Calu3 (cell line): ENCODE data around the gene CRACR2A. TPM values are rescaled to one million over a fixed set of nuclear protein-coding genes. Genes with fewer than 3 reads are reported as not detected.

Source experiments
- BruUV-seq: library from RNA; stranded (reverse); fragments of 400-500 nt; replicated peaks from 2 replicates; lab custom pipeline; 2021; lab: Mats Ljungman, UMichigan
- CTCF ChIA-PET: fragments of 300-600 bp; sonication (Branson Sonifier 250); formaldehyde crosslinking; loops from one replicate; lab custom pipeline; 2022; ENCODE audit warnings: antibody characterized with exemption; lab: Charles Lee
- DNase-seq: peaks from one replicate; pipeline ENCODE4 v3.0.0; 2022
- H3K27ac Mint-ChIP-seq: one replicate; pipeline ENCODE4 v1.8.0; 2022; ENCODE audit warnings: mixed read lengths; ENCODE audit not compliant: unreplicated experiment
- H3K27me3 Mint-ChIP-seq: one replicate; pipeline ENCODE4 v1.8.0; 2022; ENCODE audit warnings: mixed read lengths; ENCODE audit not compliant: unreplicated experiment
- H3K36me3 Mint-ChIP-seq: one replicate; pipeline ENCODE4 v1.8.0; 2022; ENCODE audit warnings: mild to moderate bottlenecking, moderate library complexity, mixed read lengths; ENCODE audit not compliant: insufficient read depth, unreplicated experiment
- H3K4me1 Mint-ChIP-seq: one replicate; pipeline ENCODE4 v1.8.0; 2022; ENCODE audit warnings: mild to moderate bottlenecking, low read depth, mixed read lengths; ENCODE audit not compliant: unreplicated experiment
- H3K4me3 Mint-ChIP-seq: one replicate; pipeline ENCODE4 v1.8.0; 2022; ENCODE audit warnings: mild to moderate bottlenecking, low read depth, moderate library complexity, mixed read lengths; ENCODE audit not compliant: unreplicated experiment
- H3K9me3 Mint-ChIP-seq: one replicate; pipeline ENCODE4 v1.8.0; 2022; ENCODE audit warnings: low read depth, mixed read lengths; ENCODE audit not compliant: unreplicated experiment
- CTCF ChIP-seq: fragments of 200-600 bp; IDR thresholded peaks from one replicate; pipeline ENCODE4 v1.8.0; 2022; ENCODE audit warnings: antibody characterized with exemption; ENCODE audit not compliant: unreplicated experiment
- intact Hi-C: fragments of 100-400 bp; cut with micrococcal nuclease; formaldehyde crosslinking; loops from one replicate; pipeline ENCODE4 v1.10.0; 2022; ENCODE audit not compliant: unreplicated experiment
- total RNA-seq: library from RNA; stranded (reverse); gene quantifications from 2 replicates; pipeline ENCODE4 v1.2.3, GENCODE V29; 2022

Gene CRACR2A
- total RNA-seq, 1 experiment from 2014 or later: 9.5 TPM

GRCh38 chr12:3792623-3793288 is 39.8 kb upstream of the CRACR2A start:
- no peaks in the 10 kb centered on the region for H3K4me1 Mint-ChIP-seq
- no peak for DNase-seq
- peaks cover 9% of the 10 kb centered on the region for H3K27me3 Mint-ChIP-seq
- TF ChIP-seq CTCF: no peak
- peaks cover 6% of the 10 kb centered on the region for H3K36me3 Mint-ChIP-seq
- no peaks in the 10 kb centered on the region for H3K9me3 Mint-ChIP-seq
- no TSS peak for BruUV-seq
- intact Hi-C loops: no loop called here
- CTCF ChIA-PET: no interaction called here
- no peak overlapping the region for H3K27ac Mint-ChIP-seq
- H3K4me3 Mint-ChIP-seq: no peak overlapping the region

- intact Hi-C loops: no loop called here
- H3K9me3 Mint-ChIP-seq: no peaks in the 10 kb centered on the region
- no TSS peak for BruUV-seq
- CTCF ChIA-PET: no interaction called here
- DNase-seq: no peak
- peaks cover 6% of the 10 kb centered on the region for H3K36me3 Mint-ChIP-seq
- no peak for TF ChIP-seq CTCF
- H3K4me3 Mint-ChIP-seq: no peak overlapping the region
- no peaks in the 10 kb centered on the region for H3K4me1 Mint-ChIP-seq
- H3K27ac Mint-ChIP-seq: no peak overlapping the region
- H3K27me3 Mint-ChIP-seq: peaks cover 9% of the 10 kb centered on the region
Observed at GRCh38 chr12:3791256-3791874, 38.5 kb upstream of the CRACR2A start.

DNA sequence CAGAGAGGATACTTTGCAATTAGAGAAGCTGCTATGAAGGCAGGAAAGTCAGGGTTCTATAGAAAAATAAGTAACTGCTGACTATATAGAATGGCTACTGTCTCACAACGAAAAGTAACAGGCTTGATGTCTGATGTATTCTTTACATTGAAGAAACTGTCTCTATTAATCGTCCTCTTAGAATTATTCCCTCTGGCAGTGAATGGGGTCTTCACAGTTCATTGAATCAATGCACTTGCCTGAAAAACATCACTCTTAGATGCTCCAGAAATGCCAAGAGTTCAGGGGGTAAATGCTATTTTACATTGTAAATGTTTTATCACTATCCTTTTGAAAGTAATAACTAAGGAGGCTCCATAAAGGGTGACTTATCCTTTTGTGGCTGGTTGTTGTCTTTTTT is 37.7 kb upstream of the CRACR2A start:
- Mint-ChIP-seq H3K4me1 (no peaks in the 10 kb centered on the region), H3K9me3 (no peaks in the 10 kb centered on the region), H3K36me3 (peaks cover 6% of the 10 kb centered on the region), H3K4me3 (no peak overlapping the region), H3K27ac (no peak overlapping the region), H3K27me3 (peaks cover 9% of the 10 kb centered on the region)
- no peak for TF ChIP-seq CTCF
- CTCF ChIA-PET: no interaction called here
- DNase-seq: no peak
- BruUV-seq: no TSS peak
- intact Hi-C loops: no loop called here

DNA sequence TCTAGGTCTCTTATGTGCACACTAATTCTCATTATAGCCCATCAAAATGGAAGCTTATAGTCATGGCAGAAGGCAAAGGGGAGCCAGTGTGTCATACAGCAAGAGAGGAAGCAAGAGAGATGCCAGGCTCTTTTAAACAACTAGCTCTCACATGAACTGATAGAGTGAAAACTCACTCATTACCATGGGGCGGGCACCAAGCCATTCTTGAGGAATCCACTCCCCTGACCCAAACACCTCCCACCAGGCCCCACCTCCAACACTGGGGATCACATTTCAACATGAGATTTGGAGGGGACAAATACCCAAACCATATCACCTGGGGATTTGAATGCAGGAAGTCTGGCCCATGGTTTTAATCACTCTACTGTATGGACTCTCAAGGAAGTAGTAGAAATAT is 36.9 kb upstream of the CRACR2A start:
- Mint-ChIP-seq H3K36me3 (peaks cover 6% of the 10 kb centered on the region), H3K27ac (no peak overlapping the region), H3K9me3 (no peaks in the 10 kb centered on the region), H3K27me3 (peaks cover 9% of the 10 kb centered on the region), H3K4me3 (no peak overlapping the region), H3K4me1 (no peaks in the 10 kb centered on the region)
- no peak for DNase-seq
- BruUV-seq: no TSS peak
- intact Hi-C loops: no loop called here
- no peak for TF ChIP-seq CTCF
- CTCF ChIA-PET: interaction anchor here (0.6 kb wide), 1 partner anchor 15 kb away, joined by 4 read pairs; no protein-coding TSS in a partner anchor
